ENCODE data around the gene NRAP.

The NRAP gene

DNA sequence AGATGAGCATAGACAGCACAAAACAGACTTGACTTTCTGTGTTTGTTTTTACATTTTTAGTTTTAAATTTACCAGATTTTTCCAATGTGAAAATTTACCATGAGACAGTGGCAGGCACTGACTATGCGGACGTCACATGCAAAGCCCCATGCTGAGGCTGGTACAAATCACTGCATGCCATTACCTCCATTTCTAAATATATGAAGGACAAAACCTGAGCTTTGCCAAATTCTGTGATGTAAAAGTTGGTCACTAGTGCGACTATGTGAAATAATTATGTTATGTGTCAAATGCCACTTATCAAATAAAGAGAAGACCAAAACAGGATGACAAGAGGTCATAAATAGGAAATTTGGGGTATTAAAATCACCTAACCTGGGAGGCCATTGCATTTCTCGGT, 22.1 kb downstream of the NRAP start:
- Histone ChIP-seq H3K36me3 (ENCODE audit: insufficient read depth, low read length) (no peaks in the 10 kb centered on the region), H2AFZ (ENCODE audit: low read length, unreplicated experiment) (no peak overlapping the region), H3K4me1 (ENCODE audit: control insufficient read depth, insufficient read depth, low read length, unreplicated experiment) (no peaks in the 10 kb centered on the region), H3K27ac (ENCODE audit: low read depth, low read length) (no peak overlapping the region), H3K4me3 (ENCODE audit: low read depth, low read length) (no peak overlapping the region), H3K27me3 (ENCODE audit: insufficient read depth, low read length) (peaks cover 54% of the 10 kb centered on the region), H3K79me2 (ENCODE audit: control insufficient read depth, insufficient read depth, low read length, unreplicated experiment) (no peaks in the 10 kb centered on the region)

DNA sequence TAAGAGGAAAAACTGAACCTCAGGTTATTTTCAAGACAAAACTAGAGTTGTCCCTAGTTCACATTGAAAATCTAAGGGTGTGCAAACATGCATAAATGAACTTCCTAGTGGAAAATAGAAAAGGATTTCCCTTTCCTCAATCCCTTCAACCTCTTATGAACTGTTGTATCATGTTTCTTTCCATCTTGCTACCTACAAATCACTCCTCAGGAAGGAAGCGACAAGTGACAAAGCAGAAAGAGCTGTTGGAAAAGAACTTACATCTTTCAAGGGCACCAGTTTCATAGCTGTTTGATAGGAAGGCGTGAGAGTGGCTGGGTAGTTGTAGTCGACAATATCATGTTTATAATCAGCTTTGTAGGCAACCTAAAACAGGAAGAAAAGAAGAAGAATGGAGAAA, 23.9 kb downstream of the NRAP start:
- H2AFZ ChIP-seq (ENCODE audit: low read length, unreplicated experiment): no peak overlapping the region
- peaks cover 57% of the 10 kb centered on the region for H3K27me3 ChIP-seq (ENCODE audit: insufficient read depth, low read length)
- no peak overlapping the region for H3K27ac ChIP-seq (ENCODE audit: low read depth, low read length)

DNA sequence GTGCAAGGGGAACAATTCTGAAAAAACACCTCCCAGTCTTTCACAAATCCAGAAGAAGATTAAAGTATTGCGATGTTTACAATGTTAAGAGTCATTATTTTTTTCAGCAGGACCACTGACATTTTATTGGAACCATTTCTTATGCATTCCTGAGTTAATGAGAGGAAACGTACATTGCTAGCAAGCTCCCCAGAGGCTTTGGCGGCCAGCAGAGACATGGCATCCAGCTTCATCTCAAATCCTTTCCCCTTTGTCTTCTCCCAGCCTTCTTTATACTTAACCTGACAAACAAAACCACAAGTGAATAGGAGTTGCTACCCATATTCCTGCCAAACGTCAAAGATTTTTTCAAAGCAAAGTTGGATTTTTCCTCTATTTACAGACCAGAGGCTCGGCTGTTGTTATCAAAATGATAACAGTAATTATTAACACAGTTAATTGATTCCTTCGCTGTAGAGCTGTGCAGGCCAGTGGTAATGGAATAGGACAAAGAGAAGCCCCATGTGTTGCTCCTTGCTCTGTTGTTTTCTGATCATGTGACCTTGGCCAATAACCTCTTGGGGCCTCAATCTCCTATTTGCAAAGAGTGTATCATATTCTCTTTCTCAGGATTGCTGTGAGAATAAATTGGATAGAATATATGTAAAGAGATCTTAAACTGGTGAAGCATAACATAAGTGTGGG, 32.0 kb downstream of the NRAP start:
- Histone ChIP-seq H3K79me2 (ENCODE audit: control insufficient read depth, insufficient read depth, low read length, unreplicated experiment) (no peaks in the 10 kb centered on the region), H2AFZ (ENCODE audit: low read length, unreplicated experiment) (no peak overlapping the region), H3K36me3 (ENCODE audit: insufficient read depth, low read length) (no peaks in the 10 kb centered on the region), H3K4me3 (ENCODE audit: low read depth, low read length) (no peak overlapping the region), H3K27ac (ENCODE audit: low read depth, low read length) (no peak overlapping the region), H3K4me1 (ENCODE audit: control insufficient read depth, insufficient read depth, low read length, unreplicated experiment) (no peaks in the 10 kb centered on the region), H3K27me3 (ENCODE audit: insufficient read depth, low read length) (peaks cover 64% of the 10 kb centered on the region)

More for the DNA sequence above, 23.9 kb downstream of the NRAP start:
- H3K4me1 ChIP-seq (ENCODE audit: control insufficient read depth, insufficient read depth, low read length, unreplicated experiment): no peaks in the 10 kb centered on the region
- no peaks in the 10 kb centered on the region for H3K79me2 ChIP-seq (ENCODE audit: control insufficient read depth, insufficient read depth, low read length, unreplicated experiment)
- H3K4me3 ChIP-seq (ENCODE audit: low read depth, low read length): no peak overlapping the region
- H3K36me3 ChIP-seq (ENCODE audit: insufficient read depth, low read length): no peaks in the 10 kb centered on the region

DNA sequence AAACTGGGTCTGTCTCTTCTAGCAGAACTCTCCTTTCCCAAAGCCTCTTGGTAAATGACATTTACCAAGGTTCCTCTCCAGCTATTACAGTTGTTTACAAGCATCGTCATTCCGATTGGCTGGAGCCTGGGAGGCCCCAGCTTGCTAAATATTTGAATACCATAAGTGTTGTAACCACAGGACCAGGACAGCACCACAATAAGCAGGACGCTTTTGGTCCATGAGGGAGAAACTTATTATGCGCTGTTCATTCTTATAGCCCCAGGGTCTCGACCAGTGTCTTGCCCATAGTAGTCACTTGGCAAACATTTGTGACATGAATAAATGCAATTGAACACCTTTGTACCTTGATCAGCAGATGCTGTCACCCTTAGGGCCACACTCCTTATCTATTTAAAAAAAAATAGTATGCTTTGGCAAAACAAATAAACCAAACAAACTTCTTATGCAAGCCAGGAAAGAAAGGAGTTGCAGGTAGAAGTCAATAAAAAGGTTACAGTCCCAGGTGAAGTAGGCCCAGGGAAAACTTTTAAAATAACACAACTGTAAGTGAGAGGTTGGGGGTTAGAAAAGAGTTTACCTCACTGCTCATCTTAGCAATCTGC, 32.8 kb downstream of the NRAP start:
- no peaks in the 10 kb centered on the region for H3K4me1 ChIP-seq (ENCODE audit: control insufficient read depth, insufficient read depth, low read length, unreplicated experiment)
- no peak overlapping the region for H3K27ac ChIP-seq (ENCODE audit: low read depth, low read length)
- H3K27me3 ChIP-seq (ENCODE audit: insufficient read depth, low read length): peaks cover 72% of the 10 kb centered on the region
- no peak overlapping the region for H2AFZ ChIP-seq (ENCODE audit: low read length, unreplicated experiment)
- no peak overlapping the region for H3K4me3 ChIP-seq (ENCODE audit: low read depth, low read length)
- H3K36me3 ChIP-seq (ENCODE audit: insufficient read depth, low read length): no peaks in the 10 kb centered on the region
- no peaks in the 10 kb centered on the region for H3K79me2 ChIP-seq (ENCODE audit: control insufficient read depth, insufficient read depth, low read length, unreplicated experiment)

DNA sequence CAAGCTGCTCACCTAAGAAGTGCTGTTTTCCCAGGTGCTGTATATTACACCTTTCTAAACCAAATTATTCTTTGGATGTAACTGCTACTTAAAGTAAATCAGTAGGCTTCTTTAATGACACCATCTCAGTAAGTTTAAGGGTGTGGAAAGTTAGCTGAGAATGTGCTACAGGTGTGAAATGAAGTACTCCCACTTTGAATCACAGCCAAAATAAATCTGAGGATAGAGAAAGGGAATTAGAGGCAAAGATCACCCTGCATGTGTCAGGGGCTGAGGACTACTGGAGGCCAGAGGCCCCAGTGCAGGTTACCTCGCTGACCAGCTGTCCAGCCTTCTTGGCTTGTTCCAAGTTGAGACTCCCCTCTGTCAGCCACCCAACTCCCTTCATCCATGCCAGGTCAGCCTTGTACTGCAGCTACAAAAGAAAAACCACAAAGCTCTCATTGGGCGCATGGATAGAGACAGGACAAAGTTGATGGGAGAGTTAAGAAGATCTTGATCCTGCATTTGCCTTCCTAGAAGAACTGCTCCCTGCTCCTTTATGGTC, 35.2 kb downstream of the NRAP start:
- peaks cover 80% of the 10 kb centered on the region for H3K27me3 ChIP-seq (ENCODE audit: insufficient read depth, low read length)
- no peak overlapping the region for H3K4me3 ChIP-seq (ENCODE audit: low read depth, low read length)
- H3K36me3 ChIP-seq (ENCODE audit: insufficient read depth, low read length): no peaks in the 10 kb centered on the region
- H3K4me1 ChIP-seq (ENCODE audit: control insufficient read depth, insufficient read depth, low read length, unreplicated experiment): no peaks in the 10 kb centered on the region
- no peak overlapping the region for H2AFZ ChIP-seq (ENCODE audit: low read length, unreplicated experiment)
- no peaks in the 10 kb centered on the region for H3K79me2 ChIP-seq (ENCODE audit: control insufficient read depth, insufficient read depth, low read length, unreplicated experiment)
- no peak overlapping the region for H3K27ac ChIP-seq (ENCODE audit: low read depth, low read length)

DNA sequence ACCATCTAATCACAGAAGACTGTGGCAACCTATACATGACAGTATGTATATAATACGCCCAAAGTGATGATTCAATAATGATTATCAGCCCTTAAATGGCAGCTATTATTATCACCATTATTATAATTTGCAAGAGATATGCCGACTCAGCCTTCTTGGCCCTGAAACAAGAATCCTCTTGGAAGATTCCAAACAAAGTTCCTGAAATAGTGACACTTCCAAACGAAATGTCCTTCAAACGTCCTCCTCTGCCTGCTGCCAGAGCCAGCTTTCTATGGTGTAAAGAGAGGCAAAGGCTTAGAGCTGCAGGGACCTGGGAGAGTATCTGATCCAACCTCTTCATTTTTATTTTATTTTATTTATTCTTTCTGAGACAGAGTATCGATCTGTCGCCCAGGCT, 36.0 kb downstream of the NRAP start:
- Histone ChIP-seq H3K4me1 (ENCODE audit: control insufficient read depth, insufficient read depth, low read length, unreplicated experiment) (no peaks in the 10 kb centered on the region), H3K4me3 (ENCODE audit: low read depth, low read length) (no peak overlapping the region), H3K27ac (ENCODE audit: low read depth, low read length) (no peak overlapping the region), H3K27me3 (ENCODE audit: insufficient read depth, low read length) (peaks cover 80% of the 10 kb centered on the region), H3K36me3 (ENCODE audit: insufficient read depth, low read length) (no peaks in the 10 kb centered on the region), H3K79me2 (ENCODE audit: control insufficient read depth, insufficient read depth, low read length, unreplicated experiment) (no peaks in the 10 kb centered on the region), H2AFZ (ENCODE audit: low read length, unreplicated experiment) (no peak overlapping the region)

DNA sequence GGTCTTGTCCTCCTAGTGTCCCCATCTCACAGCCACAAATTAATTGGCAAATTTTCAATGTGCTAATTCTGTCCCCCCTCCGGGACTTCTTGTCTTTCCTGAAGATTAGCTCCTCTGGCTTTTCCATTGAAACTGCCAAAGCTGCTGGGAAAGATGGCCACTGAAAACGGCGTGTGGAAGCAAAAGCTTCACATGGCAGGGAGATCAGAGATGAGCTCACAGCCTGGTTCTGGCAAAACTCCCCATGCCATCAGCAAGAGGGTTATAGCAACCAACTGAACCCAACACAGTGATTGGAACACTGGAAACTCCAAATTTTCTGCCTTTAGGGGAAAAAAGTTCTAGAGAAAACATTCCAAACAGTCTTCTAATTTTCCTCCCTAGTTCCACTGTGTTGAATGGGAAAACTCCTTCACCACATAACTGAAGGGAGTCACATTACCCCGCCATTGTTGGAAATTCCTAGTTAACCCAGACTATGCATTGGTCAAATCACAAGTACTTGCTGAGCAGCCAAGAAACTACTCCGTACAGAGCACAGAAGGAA, 37.0 kb downstream of the NRAP start:
- no peak overlapping the region for H2AFZ ChIP-seq (ENCODE audit: low read length, unreplicated experiment)
- no peaks in the 10 kb centered on the region for H3K4me1 ChIP-seq (ENCODE audit: control insufficient read depth, insufficient read depth, low read length, unreplicated experiment)

DNA sequence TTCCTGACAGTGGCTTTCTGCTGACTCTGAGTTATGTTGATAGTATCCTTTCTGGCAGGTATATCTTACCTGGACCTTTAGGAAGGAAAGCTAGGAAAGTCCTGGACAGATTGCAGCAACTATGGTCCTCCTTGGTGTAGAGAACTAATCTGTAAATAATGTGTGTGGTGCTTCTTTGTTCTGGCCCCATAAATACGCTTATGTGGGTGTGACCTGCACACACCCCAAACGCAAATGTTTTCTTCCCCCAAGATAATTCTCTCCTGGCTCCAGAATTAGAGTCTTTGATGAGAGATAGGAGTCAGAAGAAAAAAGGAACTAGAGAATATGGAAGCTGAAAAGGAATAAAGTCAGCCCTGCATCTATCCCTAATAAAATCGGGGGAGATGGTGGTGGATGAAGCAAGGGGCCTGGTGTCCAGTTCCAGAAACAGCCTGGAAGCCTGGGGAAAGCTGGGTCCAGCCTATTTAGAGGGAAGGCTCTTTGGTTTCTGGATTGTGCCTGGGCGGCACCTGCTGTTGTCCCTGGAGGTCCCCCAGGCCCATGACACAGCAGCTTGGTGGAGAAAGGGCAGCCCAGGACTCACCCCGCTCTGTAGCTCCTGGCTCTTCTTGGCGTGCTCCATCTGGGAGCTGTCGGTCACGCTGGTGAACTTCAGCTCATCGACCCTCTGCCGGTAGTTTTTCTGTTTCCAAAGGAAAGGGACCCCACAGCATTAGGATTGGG, 38.2 kb downstream of the NRAP start:
- H3K4me3 ChIP-seq (ENCODE audit: low read depth, low read length): no peak overlapping the region
- no peaks in the 10 kb centered on the region for H3K36me3 ChIP-seq (ENCODE audit: insufficient read depth, low read length)
- H2AFZ ChIP-seq (ENCODE audit: low read length, unreplicated experiment): no peak overlapping the region
- H3K79me2 ChIP-seq (ENCODE audit: control insufficient read depth, insufficient read depth, low read length, unreplicated experiment): no peaks in the 10 kb centered on the region
- H3K4me1 ChIP-seq (ENCODE audit: control insufficient read depth, insufficient read depth, low read length, unreplicated experiment): no peaks in the 10 kb centered on the region
- H3K27ac ChIP-seq (ENCODE audit: low read depth, low read length): no peak overlapping the region
- peaks cover 87% of the 10 kb centered on the region for H3K27me3 ChIP-seq (ENCODE audit: insufficient read depth, low read length)

More for the DNA sequence above, 37.0 kb downstream of the NRAP start:
- peaks cover 85% of the 10 kb centered on the region for H3K27me3 ChIP-seq (ENCODE audit: insufficient read depth, low read length)
- H3K27ac ChIP-seq (ENCODE audit: low read depth, low read length): no peak overlapping the region
- H3K79me2 ChIP-seq (ENCODE audit: control insufficient read depth, insufficient read depth, low read length, unreplicated experiment): no peaks in the 10 kb centered on the region
- H3K36me3 ChIP-seq (ENCODE audit: insufficient read depth, low read length): no peaks in the 10 kb centered on the region
- H3K4me3 ChIP-seq (ENCODE audit: low read depth, low read length): no peak overlapping the region

DNA sequence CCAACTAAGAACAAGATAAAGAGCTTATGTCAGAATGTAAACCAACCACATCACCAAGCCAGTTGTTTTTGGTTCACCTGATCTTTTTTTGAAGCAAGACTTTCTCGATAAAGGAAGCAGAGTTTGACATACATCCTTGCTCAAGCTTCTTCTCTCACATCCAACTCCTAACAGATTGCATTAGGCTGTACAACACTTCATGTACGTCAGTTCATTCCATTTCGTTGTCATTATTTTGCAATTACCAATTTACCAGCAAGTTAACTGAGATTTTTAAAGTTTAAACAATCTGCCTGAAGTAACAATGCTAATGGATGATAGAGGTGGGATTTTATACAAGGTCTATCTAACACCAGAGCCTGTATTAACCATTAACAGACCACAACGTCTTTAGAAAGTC, 41.0 kb downstream of the NRAP start:
- Histone ChIP-seq H3K79me2 (ENCODE audit: control insufficient read depth, insufficient read depth, low read length, unreplicated experiment) (no peaks in the 10 kb centered on the region), H3K4me1 (ENCODE audit: control insufficient read depth, insufficient read depth, low read length, unreplicated experiment) (no peaks in the 10 kb centered on the region), H2AFZ (ENCODE audit: low read length, unreplicated experiment) (no peak overlapping the region), H3K4me3 (ENCODE audit: low read depth, low read length) (no peak overlapping the region), H3K27ac (ENCODE audit: low read depth, low read length) (no peak overlapping the region), H3K27me3 (ENCODE audit: insufficient read depth, low read length) (peaks cover 99% of the 10 kb centered on the region), H3K36me3 (ENCODE audit: insufficient read depth, low read length) (no peaks in the 10 kb centered on the region)

DNA sequence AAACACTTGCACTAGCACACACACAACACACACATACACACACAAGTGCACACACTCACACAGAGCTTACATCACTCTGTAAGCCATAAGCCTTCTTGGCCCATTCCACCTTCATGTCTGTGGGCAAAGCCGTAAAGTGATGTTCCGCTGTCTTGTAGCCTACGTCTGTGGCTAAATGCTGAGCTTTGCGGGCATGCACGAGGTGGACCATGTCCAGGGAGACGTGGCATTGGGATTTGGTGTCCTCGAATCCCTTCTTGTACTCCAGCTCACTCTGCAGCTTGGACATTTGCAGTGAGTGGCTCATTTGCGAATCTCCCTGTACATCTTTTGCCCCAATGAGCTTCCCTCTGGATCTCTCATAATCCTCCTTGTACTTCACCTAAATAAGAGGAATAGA, 42.0 kb downstream of the NRAP start:
- Histone ChIP-seq H3K4me3 (ENCODE audit: low read depth, low read length) (no peak overlapping the region), H3K27me3 (ENCODE audit: insufficient read depth, low read length) (peaks cover 99% of the 10 kb centered on the region), H3K4me1 (ENCODE audit: control insufficient read depth, insufficient read depth, low read length, unreplicated experiment) (no peaks in the 10 kb centered on the region), H3K36me3 (ENCODE audit: insufficient read depth, low read length) (no peaks in the 10 kb centered on the region), H3K27ac (ENCODE audit: low read depth, low read length) (no peak overlapping the region), H3K79me2 (ENCODE audit: control insufficient read depth, insufficient read depth, low read length, unreplicated experiment) (no peaks in the 10 kb centered on the region), H2AFZ (ENCODE audit: low read length, unreplicated experiment) (no peak overlapping the region)
